Measurements from ENCODE around the gene PFKFB2.

DNA sequence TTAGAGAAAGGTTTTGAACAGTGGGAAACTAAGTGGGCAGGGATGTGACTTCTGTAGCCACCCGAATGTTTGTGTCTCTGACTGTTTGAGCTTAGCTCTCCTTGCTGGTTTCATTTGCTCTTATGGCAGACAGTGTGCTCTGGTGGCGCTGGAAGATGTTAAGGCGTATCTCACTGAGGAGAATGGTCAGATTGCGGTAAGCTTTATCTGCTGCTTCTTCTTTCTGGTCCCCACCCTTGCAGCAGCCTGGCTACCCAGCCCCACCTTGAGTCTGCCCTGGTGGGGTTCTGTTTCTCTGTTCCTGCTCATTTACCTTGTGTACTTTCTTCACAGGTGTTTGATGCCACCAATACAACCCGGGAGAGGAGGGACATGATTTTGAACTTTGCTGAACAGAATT lies 9.9 kb downstream of the PFKFB2 start:
- TF ChIP-seq CTCF (IDR thresholded peaks at IDR 0.05), result no peak
- no peak for TF ChIP-seq POLR2A (IDR thresholded peaks at IDR 0.05; ENCODE audit: low read depth)
- TF ChIP-seq EP300 (IDR thresholded peaks at IDR 0.05), result no peak

Data from esophagus muscularis mucosa (tissue), 4 donors.